CD4-positive, alpha-beta T cell (primary cell): ENCODE results near the gene TAF6. TPM values are rescaled to one million over a fixed set of nuclear protein-coding genes. Genes with fewer than 3 reads are reported as not detected.
"Not testable (repeated sequence)": the region's sequence is repeated elsewhere in the genome, so short reads cannot be mapped to it uniquely, and the experiment has no call there.

Source experiments
- ATAC-seq: fragments of 200-7000 bp; cut with Tn5 transposase; one replicate; pipeline ENCODE4 v1.10.0; 2022; ENCODE audit warnings: mild to moderate bottlenecking; ENCODE audit not compliant: poor library complexity
- CTCF ChIA-PET: fragments of 350-600 bp; sonication (Branson Sonifier 250); formaldehyde crosslinking; loops from one replicate; lab custom pipeline; 2021; ENCODE audit warnings: antibody characterized with exemption, inconsistent platforms; lab: Charles Lee
- POLR2A ChIA-PET: fragments of 350-600 bp; sonication (Branson Sonifier 250); formaldehyde crosslinking; loops from one replicate; lab custom pipeline; 2021; ENCODE audit warnings: antibody characterized with exemption, inconsistent platforms; lab: Charles Lee
- DNase-seq, 14 experiments: peaks; one replicate each; pipeline ENCODE4 v3.0.0-alpha.2; 2013 to 2020; ENCODE audit warnings: mixed read lengths in 2 of 14
- H3K27ac ChIP-seq, 2 donors: one replicate each; pipeline versions ENCODE4 v1.5.1 to v1.7.0; 2013; ENCODE audit warnings: low read length in 2 of 2, low read depth in 1 of 2, mild to moderate bottlenecking in 1 of 2
- H3K27me3 ChIP-seq, 2 experiments: 1 replicate in 1 of 2; 2 replicates in 1 of 2; pipeline versions ENCODE4 v1.6.1 to v1.7.0; 2013; ENCODE audit warnings: low read length in 2 of 2, control low read depth in 1 of 2, mild to moderate bottlenecking in 1 of 2, moderate library complexity in 1 of 2; ENCODE audit not compliant: insufficient read depth in 2 of 2, control insufficient read depth in 1 of 2
- H3K36me3 ChIP-seq: one replicate; pipeline ENCODE4 v1.6.1; 2013; ENCODE audit warnings: low read length, control low read depth; ENCODE audit not compliant: insufficient read depth
- H3K4me1 ChIP-seq: one replicate; pipeline ENCODE4 v1.6.1; 2013; ENCODE audit warnings: low read length, control low read depth; ENCODE audit not compliant: insufficient read depth
- H3K4me3 ChIP-seq: one replicate; pipeline ENCODE4 v1.5.1; 2013; ENCODE audit warnings: mild to moderate bottlenecking, low read length, moderate library complexity
- H3K9me3 ChIP-seq, 2 experiments: 1 replicate in 1 of 2; 2 replicates in 1 of 2; pipeline versions ENCODE4 v1.6.1 to v1.7.0; 2013; ENCODE audit warnings: low read length in 2 of 2, mild to moderate bottlenecking in 2 of 2, control low read depth in 1 of 2, moderate library complexity in 1 of 2; ENCODE audit not compliant: control insufficient read depth in 1 of 2, insufficient read depth in 1 of 2
- H3K27ac Mint-ChIP-seq: one replicate; pipeline ENCODE4 v1.8.0; 2020; ENCODE audit warnings: mixed read lengths
- H3K27me3 Mint-ChIP-seq: one replicate; pipeline ENCODE4 v1.8.0; 2021; ENCODE audit warnings: mixed read lengths
- H3K36me3 Mint-ChIP-seq: one replicate; pipeline ENCODE4 v1.8.0; 2021; ENCODE audit warnings: low read depth, mixed read lengths
- H3K4me1 Mint-ChIP-seq: one replicate; pipeline ENCODE4 v1.8.0; 2021; ENCODE audit warnings: low read depth, mixed read lengths
- H3K4me3 Mint-ChIP-seq: one replicate; pipeline ENCODE4 v1.8.0; 2020; ENCODE audit warnings: mild to moderate bottlenecking, mixed read lengths
- H3K9me3 Mint-ChIP-seq: one replicate; pipeline ENCODE4 v1.8.0; 2020; ENCODE audit warnings: mixed read lengths
- intact Hi-C, 2 experiments: fragments of 100-400 bp; cut with DNase I in 1 of 2; cut with micrococcal nuclease in 1 of 2; formaldehyde crosslinking; loops; one replicate each; pipeline versions ENCODE4 v1.15.1 to v1.9.0; 2023 to 2025; cut with DNase I, micrococcal nuclease
- total RNA-seq, 174 experiments: library from RNA in 2 of 174; stranded (reverse) in 2 of 174; gene quantifications; one replicate each; pipeline ENCODE4 v1.2.3 and lab custom pipeline; 2021 to 2026
- TF ChIP-seq, protein P1 (sequence below): fragments of 200-600 bp; IDR thresholded peaks from one replicate; pipeline ENCODE4 v1.8.0; 2022; ENCODE audit warnings: antibody characterized with exemption, mild to moderate bottlenecking

TAF6 gene
- total RNA-seq, 2 experiments from 2014 or later: 34.8 to 37.4 TPM

DNA sequence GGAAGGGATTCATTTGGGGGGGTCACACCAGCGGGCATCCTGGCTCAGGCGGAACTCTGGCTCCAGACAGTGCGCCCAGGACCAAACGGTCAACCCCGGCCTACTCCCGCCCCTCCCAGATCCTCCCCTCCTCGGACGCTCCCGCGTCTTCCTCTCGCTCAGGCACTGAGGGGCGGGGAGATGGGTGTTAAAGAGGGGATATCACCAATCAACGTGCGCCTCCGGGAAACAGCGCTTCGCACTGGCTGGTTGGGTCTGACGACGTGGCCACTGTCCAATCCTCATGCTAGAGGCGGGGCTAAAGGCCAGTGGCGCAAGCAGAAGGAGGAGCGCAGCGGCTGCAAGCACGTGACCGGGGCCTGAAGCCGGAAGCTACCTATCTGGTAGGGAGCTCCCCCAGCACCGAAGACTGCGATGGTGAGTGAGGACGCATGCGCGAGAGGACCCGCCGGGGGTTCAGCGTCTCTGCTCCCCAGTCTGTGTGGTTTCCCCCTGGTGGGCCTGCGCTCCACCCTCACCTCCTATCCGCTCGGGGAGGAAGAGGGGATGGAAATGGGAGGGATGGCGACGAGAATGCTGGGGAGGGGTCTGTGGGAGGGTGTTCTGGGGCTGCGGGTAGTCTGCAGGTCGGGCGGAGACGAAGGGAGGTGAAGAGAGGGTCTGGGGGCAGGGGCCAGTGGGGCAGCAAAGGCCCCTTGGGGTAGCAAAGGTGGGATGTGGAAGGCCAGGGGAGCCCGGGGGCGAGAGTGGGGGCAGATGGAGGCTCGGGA, 29.6 kb upstream of the TAF6 start, which contains the start of gene LAMTOR4:
TSS of gene LAMTOR4 (plus strand) at position 360 of the 770 bp plus-strand sequence. CDS start at position 415, 55 bp downstream.
- H3K27ac Mint-ChIP-seq: peak within 1 kb of the TSS; percentile 95
- CTCF ChIA-PET: interaction anchor here (0.6 to 2.2 kb wide), 6 partner anchors 9 to 1269 kb away, joined by 3 to 9 read pairs (median 4); no protein-coding TSS in a partner anchor
- H3K36me3 Mint-ChIP-seq: peaks cover 43% of the 10 kb centered on the region
- intact Hi-C loops: loop anchor here (1.0 to 2.0 kb wide), 4 partner anchors 10 to 29 kb away; partner anchors contain the start of genes GPC2 (in 2 of the 2), STAG3 (in 2 of the 2) and TRAPPC14 (in 1 of the 2)
- H3K4me1 ChIP-seq: peaks cover 41% of the 10 kb centered on the region
- H3K4me1 Mint-ChIP-seq: peaks cover 38% of the 10 kb centered on the region
- DNase-seq: peak; percentile 94 to 100 (median 97)
- peaks cover 14% of the 10 kb centered on the region for H3K36me3 ChIP-seq
- H3K27me3 ChIP-seq: no peaks in the 10 kb centered on the region
- H3K4me3 Mint-ChIP-seq: peak within 1 kb of the TSS; percentile 92
- peak within 1 kb of the TSS; percentile 99 for H3K4me3 ChIP-seq
- peak; percentile 95 for ATAC-seq
- no peaks in the 10 kb centered on the region for H3K9me3 Mint-ChIP-seq
- POLR2A ChIA-PET: interaction anchor here (0.6 to 4.0 kb wide), 37 partner anchors 10 to 437 kb away, joined by 3 to 53 read pairs (median 7); partner anchors contain the start of genes AP4M1, FBXO24, GAL3ST4 and GPC2
- no peaks in the 10 kb centered on the region for H3K27me3 Mint-ChIP-seq
- peak within 1 kb of the TSS; percentile 93 to 94 for H3K27ac ChIP-seq
- no peaks in the 10 kb centered on the region for H3K9me3 ChIP-seq
- TF ChIP-seq, protein P1, sequence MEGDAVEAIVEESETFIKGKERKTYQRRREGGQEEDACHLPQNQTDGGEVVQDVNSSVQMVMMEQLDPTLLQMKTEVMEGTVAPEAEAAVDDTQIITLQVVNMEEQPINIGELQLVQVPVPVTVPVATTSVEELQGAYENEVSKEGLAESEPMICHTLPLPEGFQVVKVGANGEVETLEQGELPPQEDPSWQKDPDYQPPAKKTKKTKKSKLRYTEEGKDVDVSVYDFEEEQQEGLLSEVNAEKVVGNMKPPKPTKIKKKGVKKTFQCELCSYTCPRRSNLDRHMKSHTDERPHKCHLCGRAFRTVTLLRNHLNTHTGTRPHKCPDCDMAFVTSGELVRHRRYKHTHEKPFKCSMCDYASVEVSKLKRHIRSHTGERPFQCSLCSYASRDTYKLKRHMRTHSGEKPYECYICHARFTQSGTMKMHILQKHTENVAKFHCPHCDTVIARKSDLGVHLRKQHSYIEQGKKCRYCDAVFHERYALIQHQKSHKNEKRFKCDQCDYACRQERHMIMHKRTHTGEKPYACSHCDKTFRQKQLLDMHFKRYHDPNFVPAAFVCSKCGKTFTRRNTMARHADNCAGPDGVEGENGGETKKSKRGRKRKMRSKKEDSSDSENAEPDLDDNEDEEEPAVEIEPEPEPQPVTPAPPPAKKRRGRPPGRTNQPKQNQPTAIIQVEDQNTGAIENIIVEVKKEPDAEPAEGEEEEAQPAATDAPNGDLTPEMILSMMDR: peak; percentile 9

DNA sequence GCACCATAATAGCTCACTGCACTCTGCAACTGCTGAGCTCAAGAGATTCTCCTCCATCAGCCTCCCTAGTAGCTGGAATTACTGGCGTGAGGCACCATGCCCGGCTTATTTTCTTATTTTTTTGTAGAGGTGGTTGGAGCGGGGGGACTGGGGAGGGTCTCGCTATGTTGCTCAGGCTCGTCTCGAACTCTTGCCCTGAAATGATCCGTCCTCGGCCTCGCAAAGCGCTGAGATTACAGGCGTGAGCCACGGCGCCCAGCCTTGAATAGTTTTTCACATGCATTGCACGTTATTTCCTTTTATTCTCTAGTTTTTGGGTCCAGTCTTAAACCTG, 29.0 kb upstream of the TAF6 start:
- intact Hi-C loops: loop anchor here (1.0 to 2.0 kb wide), 4 partner anchors 10 to 29 kb away; partner anchors contain the start of genes GPC2 (in 2 of the 2), STAG3 (in 2 of the 2) and TRAPPC14 (in 1 of the 2)
- Mint-ChIP-seq H3K4me3 (peak overlapping the region; percentile 92), H3K27ac (peak overlapping the region; percentile 95), H3K27me3 (no peaks in the 10 kb centered on the region), H3K36me3 (peaks cover 38% of the 10 kb centered on the region), H3K9me3 (no peaks in the 10 kb centered on the region), H3K4me1 (peaks cover 35% of the 10 kb centered on the region)
- CTCF ChIA-PET: interaction anchor here (0.6 to 2.2 kb wide), 5 partner anchors 10 to 68 kb away, joined by 3 to 9 read pairs (median 4); no protein-coding TSS in a partner anchor
- H3K27ac ChIP-seq: peak overlapping the region; percentile 89 to 94
- ATAC-seq (peak; percentile 5), DNase-seq (no peak)
- peak overlapping the region; percentile 99 for H3K4me3 ChIP-seq
- H3K4me1 ChIP-seq: peaks cover 35% of the 10 kb centered on the region
- TF ChIP-seq, protein P1: no peak
- peaks cover 8% of the 10 kb centered on the region for H3K36me3 ChIP-seq
- no peaks in the 10 kb centered on the region for H3K9me3 ChIP-seq
- POLR2A ChIA-PET: interaction anchor here (0.6 to 4.0 kb wide), 37 partner anchors 10 to 438 kb away, joined by 3 to 53 read pairs (median 6); partner anchors contain the start of genes AP4M1, FBXO24, GAL3ST4 and GPC2
- H3K27me3 ChIP-seq: no peaks in the 10 kb centered on the region

DNA sequence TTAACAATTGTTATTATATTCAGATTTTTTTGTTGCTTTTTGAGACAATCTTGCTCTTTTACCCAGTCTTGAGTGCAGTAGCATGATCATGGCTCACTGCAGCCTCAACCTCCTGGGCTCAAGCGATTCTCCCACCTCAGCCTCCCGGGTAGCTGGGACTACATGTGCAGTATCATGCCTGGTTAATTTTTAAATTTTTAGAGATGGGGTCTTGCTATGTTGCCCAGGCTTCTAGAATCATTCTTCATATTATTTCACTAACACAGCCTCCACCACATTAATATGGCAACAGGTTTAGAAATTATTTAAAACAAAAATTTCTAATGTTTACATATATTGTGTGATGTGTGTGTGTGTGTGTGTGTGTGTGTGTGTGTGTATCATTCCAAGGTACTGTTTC, 28.1 kb upstream of the TAF6 start:
- no peaks in the 10 kb centered on the region for H3K27me3 Mint-ChIP-seq
- Histone ChIP-seq H3K4me1 (peaks cover 32% of the 10 kb centered on the region), H3K27ac (no peak overlapping the region), H3K4me3 (no peak overlapping the region), H3K9me3 (no peaks in the 10 kb centered on the region), H3K27me3 (no peaks in the 10 kb centered on the region), H3K36me3 (peaks cover 6% of the 10 kb centered on the region)
- TF ChIP-seq, protein P1: no peak
- CTCF ChIA-PET: interaction anchor here (1.7 to 1.8 kb wide), 2 partner anchors 14 to 43 kb away, joined by 4 to 5 read pairs; no protein-coding TSS in a partner anchor
- peaks cover 28% of the 10 kb centered on the region for H3K36me3 Mint-ChIP-seq
- H3K9me3 Mint-ChIP-seq: no peaks in the 10 kb centered on the region
- H3K27ac Mint-ChIP-seq: peak overlapping the region; percentile 95
- no peak for ATAC-seq
- intact Hi-C loops: no loop called here
- no peak overlapping the region for H3K4me3 Mint-ChIP-seq
- POLR2A ChIA-PET: interaction anchor here (0.7 to 4.0 kb wide), 7 partner anchors 9 to 228 kb away, joined by 4 to 53 read pairs (median 15); partner anchors contain the start of genes AP4M1, GAL3ST4, MCM7 and TRAPPC14
- no peak for DNase-seq
- peaks cover 33% of the 10 kb centered on the region for H3K4me1 Mint-ChIP-seq

GRCh38 chr7:100146350-100146749, 27.2 kb upstream of the TAF6 start:
- not testable (repeated sequence) for H3K9me3 ChIP-seq

More at GRCh38 chr7:100146350-100146749, 27.2 kb upstream of the TAF6 start:
- peaks cover 25% of the 10 kb centered on the region for H3K4me1 ChIP-seq
- H3K27me3 Mint-ChIP-seq, H3K27ac Mint-ChIP-seq, DNase-seq, CTCF ChIA-PET, H3K36me3 ChIP-seq, intact Hi-C loops, H3K27me3 ChIP-seq, H3K4me3 Mint-ChIP-seq, H3K4me3 ChIP-seq, H3K9me3 Mint-ChIP-seq, ATAC-seq, H3K27ac ChIP-seq: not testable (repeated sequence)
- peaks cover 24% of the 10 kb centered on the region for H3K4me1 Mint-ChIP-seq
- POLR2A ChIA-PET: interaction anchor here (0.7 kb wide), 1 partner anchor 10 kb away, joined by 6 read pairs; no protein-coding TSS in a partner anchor
- H3K36me3 Mint-ChIP-seq: peaks cover 20% of the 10 kb centered on the region
